ENCODE results near the gene ING4.
A peak's percentile ranks its signal among the peaks of the same experiment; 100 is the strongest.

The ING4 gene

DNA sequence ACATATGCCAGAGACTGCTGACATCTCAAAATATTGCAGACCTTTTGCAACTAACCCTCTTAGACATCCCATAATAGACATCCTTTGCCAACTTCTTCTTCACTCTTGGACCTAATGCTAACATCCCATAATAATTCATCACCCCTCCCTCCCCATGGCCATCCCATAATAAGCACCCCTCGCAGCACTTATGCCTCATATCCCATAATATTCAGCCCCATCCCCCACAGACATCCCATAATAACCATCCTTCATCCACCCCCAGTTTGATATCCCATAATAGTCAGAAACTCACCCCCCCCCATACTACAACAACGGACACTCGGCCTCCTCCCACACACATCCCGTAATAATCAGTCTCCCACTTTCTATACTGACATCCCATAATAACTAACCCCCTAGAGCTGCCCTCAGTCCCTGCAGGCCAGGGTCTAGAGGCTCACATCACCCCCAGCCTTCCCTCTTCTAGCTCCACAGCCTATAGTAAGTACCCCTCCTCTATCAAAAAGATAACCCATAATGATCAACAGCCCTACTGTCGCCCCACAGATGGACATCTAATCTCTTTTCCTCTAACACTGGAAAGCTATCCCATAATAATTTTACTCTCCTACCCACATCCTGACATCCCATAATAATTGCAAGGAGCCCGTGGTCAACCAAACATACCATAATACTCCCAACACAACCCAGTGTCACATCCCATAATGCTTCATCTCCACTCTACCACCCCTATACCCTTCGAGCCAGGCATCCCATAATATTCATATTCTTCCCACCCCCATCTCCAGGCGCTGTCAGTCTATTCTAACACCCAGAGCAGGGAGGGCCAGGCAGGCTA lies 54.9 kb downstream of the ING4 start:
- Mint-ChIP-seq H3K27ac (ENCODE audit: low read depth) (no peak overlapping the region), H3K4me1 (peaks cover 46% of the 10 kb centered on the region), H3K36me3 (ENCODE audit: insufficient read depth) (peaks cover 15% of the 10 kb centered on the region), H3K9me3 (no peaks in the 10 kb centered on the region), H3K4me3 (no peak overlapping the region), H3K27me3 (no peaks in the 10 kb centered on the region)
- DNase-seq (ENCODE audit: low spot score in 2 of 2), result peak; percentile 49 to 75
- peak; percentile 59 for ATAC-seq (replicated peaks; ENCODE audit: extremely low read depth, poor library complexity, severe bottlenecking)

DNA sequence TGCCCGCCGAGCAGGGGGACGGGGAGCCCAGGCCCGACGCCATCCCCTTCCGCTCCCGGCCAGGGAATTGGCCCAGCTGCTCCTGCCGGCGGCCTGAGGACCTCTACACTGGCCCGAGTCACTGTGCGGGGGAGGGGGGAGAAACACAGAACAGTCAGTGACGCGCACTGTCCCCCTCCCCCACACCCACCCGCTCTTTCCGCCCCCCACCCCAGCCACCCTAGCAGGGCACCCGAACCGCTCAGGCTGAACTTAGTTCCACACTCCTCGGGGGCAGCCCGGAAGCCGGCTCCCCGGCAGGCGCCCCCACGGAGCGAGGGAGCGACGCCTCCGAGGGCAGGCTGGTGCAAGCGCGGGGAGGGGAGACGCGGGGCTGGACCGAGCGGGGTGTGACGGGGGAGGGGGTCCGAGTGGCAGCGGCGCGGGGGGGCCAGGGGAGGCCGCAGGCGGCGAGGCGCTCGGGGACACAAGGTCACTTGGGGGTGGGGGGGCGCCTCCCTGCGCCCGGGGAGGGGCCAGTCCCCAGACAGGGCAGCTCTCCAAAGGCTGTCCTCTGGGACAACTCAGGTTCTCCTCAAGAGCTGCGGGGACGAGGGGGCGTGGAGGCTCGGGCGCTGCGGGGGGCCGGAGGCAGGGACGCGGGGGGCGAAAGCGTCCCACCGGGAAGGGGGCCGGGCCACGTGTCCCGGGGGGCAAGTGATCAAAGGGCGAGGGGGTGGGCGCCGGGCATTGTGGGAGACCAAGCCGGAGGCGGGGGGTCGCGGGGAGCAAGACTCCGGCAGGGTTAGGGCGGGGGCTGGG lies 56.4 kb downstream of the ING4 start:
- Mint-ChIP-seq H3K27ac (ENCODE audit: low read depth) (peak overlapping the region; percentile 83), H3K4me3 (no peak overlapping the region), H3K9me3 (no peaks in the 10 kb centered on the region), H3K36me3 (ENCODE audit: insufficient read depth) (peaks cover 27% of the 10 kb centered on the region), H3K27me3 (no peaks in the 10 kb centered on the region), H3K4me1 (peaks cover 48% of the 10 kb centered on the region)
- peak in 1 of 2 donors; percentile 39 for DNase-seq (ENCODE audit: low spot score in 2 of 2)
- peak; percentile 17 for ATAC-seq (replicated peaks; ENCODE audit: extremely low read depth, poor library complexity, severe bottlenecking)

DNA sequence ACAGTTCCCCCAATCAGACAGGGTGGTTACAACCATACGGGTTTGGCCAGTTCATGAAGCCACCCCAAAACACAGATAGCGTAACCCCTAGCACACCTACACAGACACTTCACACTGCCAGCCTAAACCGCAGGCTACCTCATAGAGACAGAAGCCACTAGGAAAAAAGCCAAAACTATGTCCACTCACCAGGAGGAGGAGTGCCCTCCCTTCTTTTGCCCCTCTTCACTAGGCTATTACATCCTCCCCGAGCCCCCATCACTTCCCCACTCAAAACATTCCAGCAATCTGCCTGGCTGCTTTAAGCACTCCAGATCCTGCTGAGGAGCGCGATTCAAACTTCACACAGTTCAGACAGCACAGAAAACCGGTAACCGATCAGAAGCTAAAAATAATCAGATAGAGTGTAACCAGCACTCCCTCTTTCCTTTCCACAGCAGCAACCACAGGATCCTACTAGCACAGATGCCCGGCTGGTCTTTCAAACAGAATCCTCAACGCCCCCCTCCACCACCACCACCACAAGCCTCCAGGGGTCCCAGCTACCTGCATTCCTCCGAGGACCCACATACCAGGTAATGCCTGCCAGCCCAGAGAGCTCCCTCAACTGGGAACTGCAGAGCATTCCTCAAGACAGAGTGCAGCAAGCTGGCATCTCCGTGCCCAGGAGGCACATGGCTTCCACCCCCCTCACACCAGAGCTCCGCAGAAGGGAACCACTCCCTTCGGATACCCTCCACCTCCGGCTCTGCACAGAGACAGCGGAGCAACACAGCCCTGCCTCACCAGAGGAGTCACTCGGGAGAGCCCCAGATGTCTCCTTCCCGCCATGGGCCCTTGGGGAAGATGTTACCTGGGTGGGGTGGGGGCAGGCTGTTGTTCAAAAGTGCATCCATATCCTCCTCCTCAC lies 57.2 kb downstream of the ING4 start:
- H3K4me1 Mint-ChIP-seq, result peaks cover 47% of the 10 kb centered on the region

DNA sequence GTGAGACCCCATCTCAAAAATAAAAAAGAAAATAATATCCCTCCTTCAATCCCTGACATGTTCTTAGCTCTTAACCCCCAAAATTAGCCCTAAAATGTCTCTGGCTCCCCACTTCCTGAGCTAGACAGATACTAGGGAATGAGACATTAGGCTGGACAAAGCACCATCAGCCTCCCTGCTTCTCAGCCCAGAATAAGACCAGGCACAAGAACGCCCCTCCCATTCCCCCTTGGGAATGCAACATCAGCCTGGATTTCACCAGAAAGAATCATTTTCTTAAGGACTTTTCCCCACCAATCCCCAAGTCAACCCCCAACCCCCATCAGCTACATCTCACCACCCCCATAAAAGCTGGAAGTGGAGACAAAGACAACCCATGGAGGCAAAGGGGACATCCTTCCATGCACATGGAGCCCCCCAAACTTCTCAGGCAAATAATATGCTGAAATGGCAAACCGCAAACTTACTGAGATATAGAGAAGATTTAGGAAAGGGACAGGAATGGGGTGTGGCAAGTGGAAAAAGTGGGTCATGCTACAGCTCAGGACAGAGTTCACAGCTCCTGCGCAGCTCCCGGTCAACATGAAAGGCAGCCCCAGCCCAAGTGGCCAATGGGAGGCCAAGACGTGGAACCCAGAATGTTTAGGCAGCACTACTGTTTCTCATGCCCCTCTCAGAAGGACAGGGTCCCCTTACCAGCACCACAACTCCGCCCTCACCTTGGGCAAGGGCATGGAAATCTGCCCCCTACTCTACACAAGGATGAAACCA lies 58.5 kb downstream of the ING4 start:
- H3K27ac Mint-ChIP-seq (ENCODE audit: low read depth), result peak overlapping the region; percentile 83
- H3K36me3 Mint-ChIP-seq (ENCODE audit: insufficient read depth), result peaks cover 48% of the 10 kb centered on the region
- ATAC-seq (replicated peaks; ENCODE audit: extremely low read depth, poor library complexity, severe bottlenecking), result no peak
- DNase-seq (ENCODE audit: low spot score in 2 of 2), result no peak
- no peaks in the 10 kb centered on the region for H3K27me3 Mint-ChIP-seq
- H3K4me3 Mint-ChIP-seq, result no peak overlapping the region
- H3K9me3 Mint-ChIP-seq, result no peaks in the 10 kb centered on the region
- H3K4me1 Mint-ChIP-seq, result peaks cover 47% of the 10 kb centered on the region

More for the DNA sequence above, 57.2 kb downstream of the ING4 start:
- DNase-seq (ENCODE audit: low spot score in 2 of 2), result peak; percentile 22 to 40
- H3K27ac Mint-ChIP-seq (ENCODE audit: low read depth), result peak overlapping the region; percentile 83
- H3K27me3 Mint-ChIP-seq, result no peaks in the 10 kb centered on the region
- H3K9me3 Mint-ChIP-seq, result no peaks in the 10 kb centered on the region
- H3K4me3 Mint-ChIP-seq, result no peak overlapping the region
- peaks cover 35% of the 10 kb centered on the region for H3K36me3 Mint-ChIP-seq (ENCODE audit: insufficient read depth)
- peak; percentile 47 for ATAC-seq (replicated peaks; ENCODE audit: extremely low read depth, poor library complexity, severe bottlenecking)

DNA sequence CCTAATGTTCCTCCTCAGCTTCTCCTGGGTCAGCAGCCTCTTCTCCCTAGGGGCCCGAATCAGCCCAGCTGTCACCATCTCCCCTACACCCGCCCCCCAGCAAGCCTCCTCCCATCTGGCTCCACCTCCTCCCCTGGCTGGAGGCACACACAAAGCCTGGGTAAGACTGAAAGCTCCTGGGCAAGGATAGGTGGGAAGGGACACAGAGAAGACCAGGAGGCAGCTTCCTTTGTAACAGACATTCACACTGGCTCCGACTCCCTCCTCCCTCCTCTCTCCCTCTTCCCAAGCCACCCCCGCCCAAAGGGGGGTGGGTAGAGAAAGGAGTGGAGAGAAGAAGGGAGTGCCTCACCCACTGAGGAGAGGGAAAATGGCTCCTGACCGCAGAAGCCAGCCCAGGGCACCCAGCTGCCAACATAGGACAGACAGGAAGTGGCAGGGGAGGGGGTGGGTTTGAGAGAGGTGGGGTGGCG lies 59.8 kb downstream of the ING4 start:
- Mint-ChIP-seq H3K27ac (ENCODE audit: low read depth) (peak overlapping the region; percentile 82), H3K27me3 (no peaks in the 10 kb centered on the region), H3K36me3 (ENCODE audit: insufficient read depth) (peaks cover 58% of the 10 kb centered on the region), H3K9me3 (no peaks in the 10 kb centered on the region), H3K4me1 (peaks cover 49% of the 10 kb centered on the region), H3K4me3 (no peak overlapping the region)
- no peak for ATAC-seq (replicated peaks; ENCODE audit: extremely low read depth, poor library complexity, severe bottlenecking)
- DNase-seq (ENCODE audit: low spot score in 2 of 2), result no peak

DNA sequence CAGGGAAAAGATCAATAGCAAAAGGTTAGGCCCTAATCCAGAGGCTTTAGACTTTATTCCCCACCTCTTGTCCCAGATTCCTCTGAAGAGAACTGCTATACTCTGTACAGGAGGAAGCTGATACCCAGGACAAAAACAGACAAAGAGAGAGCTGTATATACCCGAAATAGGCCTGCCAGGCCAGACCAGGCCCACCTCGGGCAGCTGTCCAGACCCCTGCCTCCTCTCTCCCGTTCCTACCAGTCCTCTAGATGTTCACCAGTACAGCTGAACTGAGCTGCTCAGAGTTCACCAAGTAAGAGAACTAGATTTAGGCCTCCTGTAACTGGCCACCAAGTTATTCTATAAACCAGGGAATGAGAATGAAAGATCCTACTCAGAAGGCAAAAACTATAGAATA lies 60.4 kb downstream of the ING4 start:
- Mint-ChIP-seq H3K9me3 (no peaks in the 10 kb centered on the region), H3K36me3 (ENCODE audit: insufficient read depth) (peaks cover 64% of the 10 kb centered on the region), H3K27ac (ENCODE audit: low read depth) (peak overlapping the region; percentile 82), H3K4me1 (peaks cover 54% of the 10 kb centered on the region), H3K27me3 (no peaks in the 10 kb centered on the region), H3K4me3 (no peak overlapping the region)
- ATAC-seq (replicated peaks; ENCODE audit: extremely low read depth, poor library complexity, severe bottlenecking), result no peak
- DNase-seq (ENCODE audit: low spot score in 2 of 2), result no peak

Measured in central memory CD8-positive, alpha-beta T cell (primary cell).